22Rv1 (cell line): ENCODE measurements around the gene ADAM12.

Source experiments
- H3K27ac ChIP-seq: fragments of 450-650 bp; 2 replicates; pipeline ENCODE4 v1.5.1; 2017
- CTCF ChIP-seq: fragments of 450-650 bp; IDR thresholded peaks from 2 replicates; pipeline ENCODE4 v1.5.1; 2017; ENCODE audit warnings: mild to moderate bottlenecking
- ZFX ChIP-seq: fragments of 450-650 bp; IDR thresholded peaks from 2 replicates; pipeline ENCODE4 v1.6.1; 2017; ENCODE audit warnings: antibody characterized with exemption, borderline replicate concordance

ADAM12 gene

GRCh38 chr10:126272526-126272925, 115.8 kb downstream of the ADAM12 start:
- no peak overlapping the region for H3K27ac ChIP-seq
- TF ChIP-seq CTCF: no peak
- TF ChIP-seq ZFX: no peak

GRCh38 chr10:126270111-126270510, 118.2 kb downstream of the ADAM12 start:
- H3K27ac ChIP-seq: no peak overlapping the region

GRCh38 chr10:126268013-126268920, 120.0 kb downstream of the ADAM12 start:
- H3K27ac ChIP-seq: no peak overlapping the region
- TF ChIP-seq CTCF (no peak), ZFX (no peak)

More at GRCh38 chr10:126270111-126270510, 118.2 kb downstream of the ADAM12 start:
- TF ChIP-seq CTCF (no peak), ZFX (no peak)

- TF ChIP-seq CTCF (no peak), ZFX (no peak)
- H3K27ac ChIP-seq: no peak overlapping the region
These were observed 123.9 kb downstream of the ADAM12 start for GRCh38 chr10:126264102-126265018.

- TF ChIP-seq ZFX: no peak
- TF ChIP-seq CTCF: no peak
- H3K27ac ChIP-seq: no peak overlapping the region
These were observed 125.1 kb downstream of the ADAM12 start for GRCh38 chr10:126263006-126263676.

- no peak overlapping the region for H3K27ac ChIP-seq
- TF ChIP-seq CTCF: no peak
These were observed 125.9 kb downstream of the ADAM12 start for GRCh38 chr10:126262233-126262838.
